ENCODE data around the gene C19orf47.

The C19orf47 gene

DNA sequence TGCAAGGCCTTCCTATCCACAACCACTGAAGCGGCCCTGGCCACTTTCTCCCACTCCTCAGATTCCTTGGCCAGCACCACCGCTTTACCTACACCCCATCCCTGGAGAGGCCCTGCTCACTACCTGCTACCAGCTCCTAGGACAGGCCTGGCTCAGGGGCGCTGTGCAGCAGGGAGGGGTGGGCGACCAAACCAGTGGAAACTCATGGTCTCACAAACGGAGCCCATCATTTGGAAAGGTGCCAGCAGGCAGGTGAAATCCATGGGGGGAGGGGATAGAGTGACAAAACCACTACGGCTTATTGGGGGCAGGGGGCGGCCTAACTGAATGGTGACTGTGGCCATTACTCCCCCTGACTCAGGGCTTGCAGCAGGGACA, 27.6 kb downstream of the C19orf47 start:
- DNase-seq (ENCODE audit: low read depth, low spot score), result no peak

DNA sequence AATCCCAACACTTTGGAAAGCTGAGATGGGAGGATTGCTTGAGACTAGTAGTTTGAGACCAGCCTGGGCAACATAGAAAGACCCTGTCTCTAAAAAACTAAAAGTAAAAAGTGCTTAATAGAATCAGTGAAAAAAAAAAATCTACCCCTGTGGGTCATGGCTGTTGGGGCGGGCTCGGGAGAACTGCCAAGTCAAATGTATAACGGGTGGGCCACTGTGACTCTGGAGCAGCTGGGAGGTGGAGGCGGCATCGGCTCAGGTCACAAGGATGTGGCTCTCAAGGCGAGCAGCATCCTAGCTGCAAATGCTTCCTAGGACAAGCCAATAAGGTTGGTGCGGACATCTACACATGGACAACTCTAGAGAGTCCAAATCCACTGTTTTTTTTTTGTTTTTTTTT, 30.9 kb downstream of the C19orf47 start:
- DNase-seq (ENCODE audit: low read depth, low spot score), result no peak

DNA sequence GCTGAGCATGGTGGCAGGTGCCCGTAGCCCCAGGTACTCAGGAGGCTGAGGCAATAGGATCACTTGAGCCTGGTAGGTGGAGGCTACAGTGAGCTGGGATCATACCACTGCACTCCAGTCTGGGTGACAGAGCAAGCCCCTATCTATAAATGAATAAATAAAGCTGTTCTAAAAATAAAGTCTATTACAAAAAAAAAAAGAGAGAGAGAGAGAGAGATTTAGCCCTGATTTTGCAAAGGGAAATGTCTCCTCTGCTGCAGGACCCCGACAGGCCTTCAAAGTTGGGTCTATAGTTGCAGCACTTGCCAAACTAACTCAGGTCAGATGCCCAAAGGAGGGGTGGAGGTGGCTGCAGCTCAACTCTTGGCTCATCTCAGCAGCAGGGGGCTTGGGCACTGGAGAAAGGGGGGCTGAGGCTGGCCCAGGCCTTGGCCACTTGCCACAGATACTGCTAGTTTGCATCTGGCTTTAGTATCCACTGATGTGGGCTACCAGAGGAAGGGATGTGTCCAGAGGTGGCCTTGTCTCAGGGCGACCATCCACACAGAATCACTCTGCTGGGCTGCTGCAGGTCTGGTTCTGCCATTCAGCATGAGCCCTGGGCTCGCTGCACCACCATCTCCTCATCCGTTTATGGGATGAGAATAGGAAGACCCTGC, 32.3 kb downstream of the C19orf47 start:
- peak; percentile 12 for DNase-seq (ENCODE audit: low read depth, low spot score)

GRCh38 chr19:40314656-40315055, 33.5 kb downstream of the C19orf47 start:
- DNase-seq (ENCODE audit: low read depth, low spot score), result no peak

- no peak for DNase-seq (ENCODE audit: low read depth, low spot score)
These were observed 34.8 kb downstream of the C19orf47 start for GRCh38 chr19:40313229-40313983.

GRCh38 chr19:40312533-40312932, 35.7 kb downstream of the C19orf47 start:
- DNase-seq (ENCODE audit: low read depth, low spot score), result no peak

- DNase-seq (ENCODE audit: low read depth, low spot score), result no peak
These were observed 38.5 kb downstream of the C19orf47 start for GRCh38 chr19:40309666-40310065.

GRCh38 chr19:40305403-40305802, 42.8 kb downstream of the C19orf47 start:
- DNase-seq (ENCODE audit: low read depth, low spot score), result no peak

GRCh38 chr19:40304306-40304705, 43.9 kb downstream of the C19orf47 start:
- DNase-seq (ENCODE audit: low read depth, low spot score), result no peak

DNA sequence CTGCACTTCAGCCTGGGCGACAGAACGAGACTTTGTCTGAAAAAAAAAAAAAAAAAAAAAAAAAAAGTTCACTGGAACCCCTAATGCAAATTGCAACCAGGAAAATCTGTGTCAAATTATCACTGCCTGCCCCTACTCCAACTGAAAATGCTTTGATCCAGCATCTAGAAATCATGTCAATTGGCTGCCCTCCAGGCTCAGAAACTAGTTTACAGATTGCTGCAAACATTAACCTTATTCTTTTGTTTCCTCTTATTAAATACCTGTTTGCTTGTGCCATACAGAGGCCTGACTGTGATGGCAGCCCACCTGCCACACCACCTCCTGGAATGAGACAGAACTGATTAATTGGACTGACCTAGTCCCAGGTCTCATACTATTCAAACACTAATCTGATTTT, 44.4 kb downstream of the C19orf47 start:
- no peak for DNase-seq (ENCODE audit: low read depth, low spot score)

DNA sequence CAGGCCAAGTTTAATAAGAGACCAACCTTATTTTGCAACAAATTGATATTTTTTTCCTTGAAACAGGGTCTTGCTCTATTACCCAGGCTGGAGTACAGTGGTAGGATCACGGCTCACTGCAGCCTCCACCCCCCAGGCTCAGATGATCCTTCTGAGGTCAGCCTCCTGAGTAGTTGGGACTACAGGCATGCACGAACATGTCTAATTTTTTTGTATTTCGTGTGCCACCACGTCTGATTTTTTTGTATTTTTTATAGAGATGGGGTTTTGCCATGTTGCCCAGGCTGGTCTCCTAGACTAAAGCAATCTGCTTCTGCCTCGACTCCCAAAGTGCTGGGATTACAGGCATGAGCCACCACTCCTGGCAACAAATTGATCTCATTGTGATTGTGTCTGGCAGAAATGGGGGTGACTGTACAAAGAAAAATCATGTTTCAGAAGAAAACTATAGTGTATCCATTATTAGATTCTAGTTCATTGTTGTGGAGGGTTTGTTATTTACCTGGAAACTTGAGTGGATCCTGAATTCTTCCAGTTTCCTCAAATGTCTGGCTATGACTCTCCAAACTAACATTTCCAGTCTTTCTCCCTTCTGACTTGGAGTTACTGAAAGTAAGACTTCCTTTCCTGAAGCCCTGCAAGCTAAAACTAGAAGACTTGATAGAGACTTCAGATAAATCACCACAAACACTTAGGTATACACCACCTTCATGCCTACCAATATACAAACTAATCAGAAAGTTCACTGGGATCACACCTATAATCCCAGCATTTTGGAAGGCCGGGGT, 45.8 kb downstream of the C19orf47 start:
- DNase-seq (ENCODE audit: low read depth, low spot score), result no peak

- no peak for DNase-seq (ENCODE audit: low read depth, low spot score)
These were observed 47.5 kb downstream of the C19orf47 start for GRCh38 chr19:40300668-40301067.

DNA sequence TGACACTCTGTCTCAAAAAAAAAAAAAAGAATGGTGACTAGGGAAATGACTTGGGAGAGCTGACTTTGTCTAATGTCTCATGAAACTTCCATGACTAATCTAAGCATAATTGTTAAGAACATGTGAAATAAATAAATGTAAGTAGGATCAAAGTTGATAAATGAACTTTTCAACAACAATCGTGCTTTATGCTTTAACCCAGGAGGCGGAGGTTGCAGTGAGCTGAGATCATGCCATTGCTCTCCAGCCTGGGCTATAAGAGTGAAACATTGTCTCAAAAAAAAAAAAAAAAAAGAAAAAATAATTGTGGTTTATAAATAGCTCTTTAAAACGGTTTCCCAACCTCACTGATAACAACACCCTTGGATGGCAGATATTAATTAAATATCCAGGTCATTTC, 50.2 kb downstream of the C19orf47 start:
- no peak for DNase-seq (ENCODE audit: low read depth, low spot score)

DNA sequence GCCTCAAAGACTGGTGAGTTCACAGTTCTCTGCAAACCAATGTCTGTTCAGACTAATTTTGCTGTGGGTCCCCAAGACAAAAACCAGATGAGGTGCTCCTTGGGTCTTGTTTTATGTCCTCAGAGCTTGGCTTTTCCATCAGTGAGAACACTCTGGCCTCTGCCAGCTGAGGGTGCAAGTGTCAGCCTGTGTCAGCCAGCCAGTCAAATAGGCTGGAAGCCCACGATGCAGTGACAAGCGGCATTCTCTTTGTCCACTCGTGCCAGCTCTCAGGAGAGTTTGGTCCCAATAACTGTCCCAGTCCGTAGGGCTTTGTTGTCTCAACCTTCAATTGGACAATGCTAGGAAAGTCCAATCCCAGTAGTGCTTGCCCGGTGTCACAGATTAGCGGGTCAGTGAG, 53.6 kb downstream of the C19orf47 start:
- DNase-seq (ENCODE audit: low read depth, low spot score), result no peak

GRCh38 chr19:40286971-40287421, 61.2 kb downstream of the C19orf47 start:
- no peak for DNase-seq (ENCODE audit: low read depth, low spot score)

GRCh38 chr19:40286235-40286970, 61.8 kb downstream of the C19orf47 start:
- no peak for DNase-seq (ENCODE audit: low read depth, low spot score)

- peak; percentile 99 for DNase-seq (ENCODE audit: low read depth, low spot score)
These were observed 62.6 kb downstream of the C19orf47 start for GRCh38 chr19:40285353-40286234.

- peak; percentile 56 for DNase-seq (ENCODE audit: low read depth, low spot score)
These were observed 63.5 kb downstream of the C19orf47 start, which contains the start of gene AKT2 for GRCh38 chr19:40284501-40285352. TSS of gene AKT2 (minus strand) at chr19:40285345. CDS start at chr19:40265267, 20,078 bp downstream.

DNA sequence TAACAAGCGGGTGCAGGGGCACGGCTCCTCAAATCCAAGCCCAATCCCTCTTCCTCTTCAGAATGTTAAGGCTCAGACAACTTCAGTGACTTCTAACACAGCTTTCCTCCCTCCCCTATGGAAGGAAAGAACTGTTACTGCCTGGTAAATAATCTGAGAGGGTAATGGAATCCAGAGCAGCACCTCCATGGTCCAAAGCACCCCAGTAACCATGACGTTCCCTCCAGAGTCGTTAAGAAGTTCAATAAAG, 64.0 kb downstream of the C19orf47 start:
- DNase-seq (ENCODE audit: low read depth, low spot score), result no peak

All from brain pericyte (primary cell).